Astrocyte (in vitro differentiated cells and primary cell): ENCODE data around the gene DYNLL1.
A peak's percentile ranks its signal among the peaks of the same experiment; 100 is the strongest.

Source experiments
- CTCF ChIP-seq: IDR thresholded peaks from 2 replicates; pipeline ENCODE4 v1.5.1; 2011; ENCODE audit warnings: low read depth, mild to moderate bottlenecking, inconsistent platforms, low read length, moderate library complexity; ENCODE audit not compliant: insufficient read depth
- EZH2 ChIP-seq: IDR thresholded peaks from 2 replicates; pipeline ENCODE4 v1.6.1; 2012; ENCODE audit warnings: mild to moderate bottlenecking, low read length, inconsistent platforms; ENCODE audit not compliant: insufficient read depth

DNA sequence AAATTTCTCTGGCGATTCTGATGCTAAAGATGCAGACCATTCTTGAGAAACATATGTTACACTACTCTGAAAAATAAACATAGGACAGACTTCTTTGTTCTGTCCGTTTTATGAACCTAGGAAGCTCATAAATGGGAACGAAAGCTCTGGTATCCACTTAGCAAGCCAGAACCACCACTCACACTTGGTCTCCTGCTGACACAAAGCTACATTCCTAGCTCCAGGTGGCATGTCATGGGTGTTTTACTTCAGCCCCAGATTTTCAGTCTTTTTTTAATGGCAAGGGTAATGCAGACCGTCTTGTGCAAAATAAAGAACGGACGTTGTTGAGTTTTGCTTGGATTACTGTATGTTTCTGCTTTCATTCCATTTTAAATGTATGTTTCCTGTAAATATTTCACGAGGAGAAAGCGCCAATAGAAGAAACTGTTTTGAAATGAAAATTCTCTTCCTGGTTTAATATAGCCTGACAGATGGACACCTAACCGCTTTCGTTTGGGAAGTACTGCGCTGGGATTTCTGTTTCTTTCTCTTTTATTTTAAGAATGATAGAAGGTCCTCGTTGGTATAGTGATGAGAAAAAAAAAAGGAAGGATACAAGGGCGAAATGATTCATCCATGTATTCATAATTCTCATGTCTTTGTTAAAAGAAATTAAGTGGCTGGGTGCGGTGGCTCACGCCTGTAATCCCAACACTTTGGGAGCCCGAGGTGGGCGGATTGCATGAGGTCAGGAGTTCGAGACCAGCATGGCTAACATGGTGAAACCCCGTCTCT, 33.9 kb downstream of the DYNLL1 start:
- TF ChIP-seq CTCF (peak; percentile 3), EZH2 (no peak)
